Neural cell (in vitro differentiated cells): ENCODE data around the gene DNAH10. TPM values are rescaled to one million over a fixed set of nuclear protein-coding genes. Genes with fewer than 3 reads are reported as not detected.

Experiments used
- H2AFZ ChIP-seq: fragments of 200-600, 300-800 bp; sonication (generic), shearing (Covaris generic); 2 replicates; pipeline ENCODE4 v1.6.0; 2014; ENCODE audit warnings: low read depth, mild to moderate bottlenecking, antibody characterized with exemption, low read length, moderate library complexity
- H3F3A ChIP-seq: fragments of 200-600 bp; shearing (Covaris generic); 2 replicates; pipeline ENCODE4 v1.6.1; 2016; ENCODE audit warnings: mild to moderate bottlenecking, moderate library complexity, mixed read lengths, antibody characterized with exemption, low read length; ENCODE audit not compliant: insufficient read depth, poor library complexity, severe bottlenecking
- H3K27ac ChIP-seq: fragments of 200-600, 300-800 bp; sonication (generic), shearing (Covaris generic); 2 replicates; pipeline ENCODE4 v1.5.1; 2014; ENCODE audit warnings: mild to moderate bottlenecking, low read length, moderate library complexity
- H3K27me3 ChIP-seq: fragments of 300-800, 200-600 bp; sonication (generic), shearing (Covaris generic); 2 replicates; pipeline ENCODE4 v1.6.0; 2014; ENCODE audit warnings: mild to moderate bottlenecking, low read depth, low read length, moderate library complexity; ENCODE audit not compliant: insufficient read depth
- H3K36me3 ChIP-seq: fragments of 300-800, 200-600 bp; sonication (generic), shearing (Covaris generic); 2 replicates; pipeline ENCODE4 v1.5.1; 2014; ENCODE audit warnings: mild to moderate bottlenecking, antibody characterized with exemption, low read length, moderate library complexity; ENCODE audit not compliant: insufficient read depth
- H3K4me2 ChIP-seq: fragments of 300-800, 200-600 bp; sonication (generic), shearing (Covaris generic); 2 replicates; pipeline ENCODE4 v1.6.0; 2014; ENCODE audit warnings: mild to moderate bottlenecking, low read length
- H3K4me3 ChIP-seq: fragments of 300-800, 200-600 bp; sonication (generic), shearing (Covaris generic); 2 replicates; pipeline ENCODE4 v1.5.1; 2014; ENCODE audit warnings: mild to moderate bottlenecking, low read length, moderate library complexity
- H3K79me2 ChIP-seq: fragments of 200-600 bp; shearing (Covaris generic); replicated peaks from 2 replicates; pipeline ENCODE4 v1.6.0; 2014; ENCODE audit warnings: mild to moderate bottlenecking, low read length, moderate library complexity; ENCODE audit not compliant: insufficient read depth
- H3K9ac ChIP-seq: fragments of 300-800, 200-600 bp; sonication (generic), shearing (Covaris generic); 2 replicates; pipeline ENCODE4 v1.6.1; 2016; ENCODE audit warnings: mild to moderate bottlenecking, low read length, mixed read lengths
- H3K9me2 ChIP-seq: fragments of 200-600 bp; shearing (Covaris generic); 2 replicates; pipeline ENCODE4 v1.6.1; 2016; ENCODE audit warnings: mild to moderate bottlenecking, low read length, mixed read lengths; ENCODE audit not compliant: insufficient read depth
- H3K9me3 ChIP-seq: fragments of 200-600, 300-800 bp; sonication (generic), shearing (Covaris generic); 2 replicates; pipeline ENCODE4 v1.6.1; 2016; ENCODE audit warnings: mild to moderate bottlenecking, mixed run types, low read length, moderate library complexity, mixed read lengths
- H4K20me1 ChIP-seq: fragments of 200-600 bp; shearing (Covaris generic); 2 replicates; pipeline ENCODE4 v1.6.1; 2016; ENCODE audit warnings: mild to moderate bottlenecking, mixed run types; ENCODE audit not compliant: insufficient read depth
- EP300 ChIP-seq: fragments of 450-650 bp; conservative IDR thresholded peaks from 2 replicates; pipeline ENCODE4 v1.6.1; 2014; ENCODE audit warnings: antibody characterized with exemption, mild to moderate bottlenecking, moderate library complexity; ENCODE audit not compliant: poor library complexity, severe bottlenecking
- EZH2 ChIP-seq: fragments of 200-600, 300-800 bp; shearing (Covaris generic), sonication (generic); IDR thresholded peaks from 2 replicates; pipeline ENCODE4 v1.6.1; 2014; ENCODE audit warnings: antibody characterized with exemption, low read length, borderline replicate concordance, mild to moderate bottlenecking; ENCODE audit not compliant: insufficient read depth, poor library complexity, severe bottlenecking
- MXI1 ChIP-seq: fragments of 450-650 bp; conservative IDR thresholded peaks from 2 replicates; pipeline ENCODE4 v1.6.1; 2014; ENCODE audit warnings: antibody characterized with exemption, mild to moderate bottlenecking; ENCODE audit not compliant: poor library complexity, severe bottlenecking
- POLR2AphosphoS5 ChIP-seq: IDR thresholded peaks from 2 replicates; pipeline ENCODE4 v1.6.1; 2012
- RAD21 ChIP-seq: fragments of 450-650 bp; conservative IDR thresholded peaks from 2 replicates; pipeline ENCODE4 v1.6.1; 2014; ENCODE audit warnings: antibody characterized with exemption, mild to moderate bottlenecking, moderate library complexity
- SMC3 ChIP-seq: fragments of 450-650 bp; conservative IDR thresholded peaks from 2 replicates; pipeline ENCODE4 v1.6.1; 2014; ENCODE audit warnings: antibody characterized with exemption, mild to moderate bottlenecking, moderate library complexity; ENCODE audit not compliant: poor library complexity
- TAF1 ChIP-seq: IDR thresholded peaks from 2 replicates; pipeline ENCODE4 v1.6.1; 2012; ENCODE audit warnings: low read depth
- polyA plus RNA-seq: library from polyadenylated mRNA; depleted of rRNA; stranded (reverse); fragments of >200 nt; gene quantifications from 2 replicates; pipeline ENCODE4 v1.2.3, GENCODE V29; 2014
- TF ChIP-seq, protein P1 (sequence below): IDR thresholded peaks from 2 replicates; pipeline ENCODE4 v1.6.1; 2012; ENCODE audit warnings: borderline replicate concordance
- TF ChIP-seq, protein P2 (sequence below): fragments of 450-650 bp; IDR thresholded peaks from 2 replicates; pipeline ENCODE4 v1.5.1; 2014; ENCODE audit warnings: antibody characterized with exemption, mild to moderate bottlenecking, moderate library complexity; ENCODE audit not compliant: poor library complexity, severe bottlenecking

Gene DNAH10
- polyA plus RNA-seq, 1 donor from 2014 or later, result 1.9 TPM

DNA sequence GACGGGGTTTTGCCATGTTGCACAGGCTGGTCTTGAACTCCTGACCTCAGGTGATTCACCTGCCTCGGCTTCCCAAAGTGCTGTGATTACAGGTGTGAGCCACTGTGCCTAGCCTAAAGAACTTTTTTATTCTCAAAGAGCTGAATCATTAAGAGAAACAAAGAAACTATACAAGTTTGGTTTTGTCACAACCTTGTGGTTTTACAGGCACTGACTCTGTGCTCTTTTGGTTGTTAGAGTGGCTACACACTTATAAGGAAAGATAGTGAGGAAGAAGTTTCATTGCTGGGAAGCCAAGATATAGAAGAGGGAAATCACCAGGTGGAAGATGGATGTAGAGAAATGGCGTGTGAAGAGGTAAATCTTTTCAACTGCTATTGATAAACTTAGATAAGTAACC, 10.1 kb upstream of the DNAH10 start:
- Histone ChIP-seq H3K27me3 (no peaks in the 10 kb centered on the region), H3K9me2 (no peaks in the 10 kb centered on the region), H3K79me2 (no peaks in the 10 kb centered on the region), H3F3A (no peaks in the 10 kb centered on the region), H3K4me2 (no peak overlapping the region), H3K9ac (no peak overlapping the region), H3K36me3 (peaks cover 3% of the 10 kb centered on the region), H4K20me1 (no peaks in the 10 kb centered on the region), H3K9me3 (no peaks in the 10 kb centered on the region), H3K27ac (no peak overlapping the region), H3K4me3 (no peak overlapping the region), H2AFZ (no peak overlapping the region)
- TF ChIP-seq, protein P1, sequence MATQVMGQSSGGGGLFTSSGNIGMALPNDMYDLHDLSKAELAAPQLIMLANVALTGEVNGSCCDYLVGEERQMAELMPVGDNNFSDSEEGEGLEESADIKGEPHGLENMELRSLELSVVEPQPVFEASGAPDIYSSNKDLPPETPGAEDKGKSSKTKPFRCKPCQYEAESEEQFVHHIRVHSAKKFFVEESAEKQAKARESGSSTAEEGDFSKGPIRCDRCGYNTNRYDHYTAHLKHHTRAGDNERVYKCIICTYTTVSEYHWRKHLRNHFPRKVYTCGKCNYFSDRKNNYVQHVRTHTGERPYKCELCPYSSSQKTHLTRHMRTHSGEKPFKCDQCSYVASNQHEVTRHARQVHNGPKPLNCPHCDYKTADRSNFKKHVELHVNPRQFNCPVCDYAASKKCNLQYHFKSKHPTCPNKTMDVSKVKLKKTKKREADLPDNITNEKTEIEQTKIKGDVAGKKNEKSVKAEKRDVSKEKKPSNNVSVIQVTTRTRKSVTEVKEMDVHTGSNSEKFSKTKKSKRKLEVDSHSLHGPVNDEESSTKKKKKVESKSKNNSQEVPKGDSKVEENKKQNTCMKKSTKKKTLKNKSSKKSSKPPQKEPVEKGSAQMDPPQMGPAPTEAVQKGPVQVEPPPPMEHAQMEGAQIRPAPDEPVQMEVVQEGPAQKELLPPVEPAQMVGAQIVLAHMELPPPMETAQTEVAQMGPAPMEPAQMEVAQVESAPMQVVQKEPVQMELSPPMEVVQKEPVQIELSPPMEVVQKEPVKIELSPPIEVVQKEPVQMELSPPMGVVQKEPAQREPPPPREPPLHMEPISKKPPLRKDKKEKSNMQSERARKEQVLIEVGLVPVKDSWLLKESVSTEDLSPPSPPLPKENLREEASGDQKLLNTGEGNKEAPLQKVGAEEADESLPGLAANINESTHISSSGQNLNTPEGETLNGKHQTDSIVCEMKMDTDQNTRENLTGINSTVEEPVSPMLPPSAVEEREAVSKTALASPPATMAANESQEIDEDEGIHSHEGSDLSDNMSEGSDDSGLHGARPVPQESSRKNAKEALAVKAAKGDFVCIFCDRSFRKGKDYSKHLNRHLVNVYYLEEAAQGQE, result no peak
- TF ChIP-seq MXI1 (no peak), TAF1 (no peak), POLR2AphosphoS5 (no peak), EZH2 (no peak), EP300 (no peak), RAD21 (no peak), SMC3 (no peak)
- TF ChIP-seq, protein P2, sequence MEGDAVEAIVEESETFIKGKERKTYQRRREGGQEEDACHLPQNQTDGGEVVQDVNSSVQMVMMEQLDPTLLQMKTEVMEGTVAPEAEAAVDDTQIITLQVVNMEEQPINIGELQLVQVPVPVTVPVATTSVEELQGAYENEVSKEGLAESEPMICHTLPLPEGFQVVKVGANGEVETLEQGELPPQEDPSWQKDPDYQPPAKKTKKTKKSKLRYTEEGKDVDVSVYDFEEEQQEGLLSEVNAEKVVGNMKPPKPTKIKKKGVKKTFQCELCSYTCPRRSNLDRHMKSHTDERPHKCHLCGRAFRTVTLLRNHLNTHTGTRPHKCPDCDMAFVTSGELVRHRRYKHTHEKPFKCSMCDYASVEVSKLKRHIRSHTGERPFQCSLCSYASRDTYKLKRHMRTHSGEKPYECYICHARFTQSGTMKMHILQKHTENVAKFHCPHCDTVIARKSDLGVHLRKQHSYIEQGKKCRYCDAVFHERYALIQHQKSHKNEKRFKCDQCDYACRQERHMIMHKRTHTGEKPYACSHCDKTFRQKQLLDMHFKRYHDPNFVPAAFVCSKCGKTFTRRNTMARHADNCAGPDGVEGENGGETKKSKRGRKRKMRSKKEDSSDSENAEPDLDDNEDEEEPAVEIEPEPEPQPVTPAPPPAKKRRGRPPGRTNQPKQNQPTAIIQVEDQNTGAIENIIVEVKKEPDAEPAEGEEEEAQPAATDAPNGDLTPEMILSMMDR, result no peak

DNA sequence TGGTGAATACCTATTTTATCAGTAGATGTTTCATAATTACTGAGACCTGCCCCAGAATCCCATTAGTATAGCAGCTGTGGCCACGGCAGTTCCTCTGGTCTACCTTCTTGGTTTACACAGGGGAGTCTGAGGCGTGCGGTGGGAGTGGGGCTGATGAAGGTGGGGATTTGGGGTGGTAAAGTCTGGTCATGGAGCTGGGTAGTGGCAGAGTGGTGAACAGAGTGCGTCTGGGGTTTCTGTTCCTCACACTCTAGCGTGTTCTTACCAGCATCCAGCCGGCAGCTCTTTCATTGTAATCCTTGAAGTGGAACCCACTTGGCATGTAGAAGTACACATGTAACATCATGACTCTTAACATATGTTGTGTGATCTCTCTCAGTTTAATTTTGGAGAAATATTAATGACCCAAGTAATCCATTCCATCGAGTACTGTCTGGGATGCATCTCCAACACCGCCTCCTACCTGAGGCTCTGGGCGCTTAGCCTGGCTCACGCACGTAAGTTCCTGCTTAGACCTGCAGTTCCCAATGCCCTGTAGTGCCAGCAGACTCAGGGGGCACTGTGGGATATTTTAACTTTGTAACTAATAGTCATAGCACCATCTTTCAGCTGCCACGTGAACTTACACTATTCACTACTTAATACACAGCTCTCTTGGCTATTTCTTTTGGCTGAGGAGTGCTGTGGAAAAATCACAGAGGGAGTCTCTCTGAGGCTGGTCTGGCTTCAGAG, 7.9 kb upstream of the DNAH10 start:
- Histone ChIP-seq H4K20me1 (no peaks in the 10 kb centered on the region), H2AFZ (no peak overlapping the region), H3K9me2 (no peaks in the 10 kb centered on the region), H3K36me3 (peaks cover 3% of the 10 kb centered on the region), H3K27ac (no peak overlapping the region), H3F3A (no peaks in the 10 kb centered on the region), H3K27me3 (no peaks in the 10 kb centered on the region), H3K4me3 (no peak overlapping the region), H3K9me3 (no peaks in the 10 kb centered on the region), H3K9ac (no peak overlapping the region), H3K79me2 (no peaks in the 10 kb centered on the region), H3K4me2 (no peak overlapping the region)
- TF ChIP-seq EZH2 (no peak), MXI1 (no peak), SMC3 (no peak), POLR2AphosphoS5 (no peak), TAF1 (no peak), EP300 (no peak), RAD21 (no peak)
- TF ChIP-seq, protein P1, result no peak
- TF ChIP-seq, protein P2, result no peak
